GM12872 (cell line): ENCODE data around the gene PEX10.

Experiments used
- CTCF ChIP-seq: IDR thresholded peaks from 3 replicates; pipeline ENCODE4 v1.5.1; 2011; ENCODE audit warnings: low read depth, mild to moderate bottlenecking, low read length, moderate library complexity; ENCODE audit not compliant: insufficient read depth

Gene PEX10

GRCh38 chr1:2435091-2435490, 22.7 kb upstream of the PEX10 start:
- no peak for TF ChIP-seq CTCF

GRCh38 chr1:2433936-2434655, 21.7 kb upstream of the PEX10 start:
- no peak for TF ChIP-seq CTCF

GRCh38 chr1:2433196-2433595, 20.8 kb upstream of the PEX10 start:
- no peak for TF ChIP-seq CTCF

- TF ChIP-seq CTCF = no peak
Observed at GRCh38 chr1:2432441-2432844, 20.1 kb upstream of the PEX10 start.

- no peak for TF ChIP-seq CTCF
Observed at GRCh38 chr1:2431518-2431917, 19.2 kb upstream of the PEX10 start.

- TF ChIP-seq CTCF = no peak
Observed at GRCh38 chr1:2431103-2431502, 18.7 kb upstream of the PEX10 start.

GRCh38 chr1:2430592-2430973, 18.2 kb upstream of the PEX10 start:
- no peak for TF ChIP-seq CTCF
